Tibial artery (tissue), 4 donors: ENCODE data around the gene ADAT3.

ENCODE experiments used
- DNase-seq, 2 donors: peaks; one replicate each; pipeline ENCODE4 v3.0.0-alpha.2; 2019
- H3K27ac ChIP-seq, 2 donors: fragments of 200-600 bp; sonication (generic) in 1 of 2; 1 replicate in 1 of 2; 2 replicates in 1 of 2; pipeline ENCODE4 v1.5.1; 2018 to 2019; ENCODE audit warnings: mild to moderate bottlenecking in 1 of 2
- H3K27me3 ChIP-seq, 2 donors: fragments of 200-600 bp; sonication (generic) in 1 of 2; one replicate each; pipeline versions ENCODE4 v1.5.1 to v1.6.0; 2016 to 2019
- H3K36me3 ChIP-seq, 3 donors: fragments of 200-600 bp; sonication (generic) in 2 of 3; one replicate each; pipeline ENCODE4 v1.5.1; 2016 to 2019; ENCODE audit warnings: mild to moderate bottlenecking in 2 of 3
- H3K4me1 ChIP-seq, 4 donors: fragments of 200-600 bp; sonication (generic) in 2 of 4; 1 replicate in 3 of 4; 2 replicates in 1 of 4; pipeline ENCODE4 v1.5.1; 2016 to 2019
- H3K4me3 ChIP-seq, 2 donors: fragments of 200-600 bp; sonication (generic) in 1 of 2; 1 replicate in 1 of 2; 2 replicates in 1 of 2; pipeline ENCODE4 v1.5.1; 2018 to 2019; ENCODE audit warnings: mild to moderate bottlenecking in 2 of 2
- H3K9me3 ChIP-seq, 3 donors: fragments of 200-600 bp; sonication (generic) in 1 of 3; one replicate each; pipeline ENCODE4 v1.5.1; 2016 to 2019
- CTCF ChIP-seq, 2 experiments: fragments of 200-600 bp in 1 of 2; fragments of 450-650 bp in 1 of 2; IDR thresholded peaks; one replicate each; pipeline ENCODE4 v1.5.1; 2017 to 2019; ENCODE audit warnings: antibody characterized with exemption in 2 of 2, mild to moderate bottlenecking in 1 of 2, moderate library complexity in 1 of 2
- intact Hi-C: fragments of 100-400 bp; cut with DNase I; formaldehyde crosslinking; loops from one replicate; pipeline ENCODE4 v1.15.0; 2023; ENCODE audit warnings: low total_unique reads

ADAT3 gene

GRCh38 chr19:1947651-1948209 is 42.5 kb downstream of the ADAT3 start:
- peaks cover 2 to 28% (median 15%) of the 10 kb centered on the region in 4 donors for H3K4me1 ChIP-seq
- no peak overlapping the region for H3K4me3 ChIP-seq
- intact Hi-C loops = loop anchor here (1.0 kb wide), 1 partner anchor 64 kb away; no protein-coding TSS in a partner anchor
- no peaks in the 10 kb centered on the region for H3K9me3 ChIP-seq
- H3K27me3 ChIP-seq = no peaks in the 10 kb centered on the region
- no peak overlapping the region for H3K27ac ChIP-seq
- no peak for DNase-seq
- no peak for TF ChIP-seq CTCF (IDR thresholded peaks at IDR 0.05)
- peaks cover 0 to 29% (median 0%) of the 10 kb centered on the region in 3 donors for H3K36me3 ChIP-seq

GRCh38 chr19:1949304-1950101 is 44.3 kb downstream of the ADAT3 start:
- Histone ChIP-seq H3K9me3 (no peaks in the 10 kb centered on the region), H3K4me1 (peaks cover 0 to 11% (median 4%) of the 10 kb centered on the region in 4 donors), H3K36me3 (peaks cover 0 to 45% (median 0%) of the 10 kb centered on the region in 3 donors), H3K4me3 (no peak overlapping the region), H3K27ac (no peak overlapping the region), H3K27me3 (no peaks in the 10 kb centered on the region)
- no peak for DNase-seq
- intact Hi-C loops = no loop called here
- TF ChIP-seq CTCF (IDR thresholded peaks at IDR 0.05) = no peak

- Histone ChIP-seq H3K27me3 (no peaks in the 10 kb centered on the region), H3K36me3 (peaks cover 0 to 45% (median 0%) of the 10 kb centered on the region in 3 donors), H3K4me3 (no peak overlapping the region), H3K4me1 (peaks cover 0 to 3% (median 0%) of the 10 kb centered on the region in 4 donors), H3K27ac (no peak overlapping the region), H3K9me3 (no peaks in the 10 kb centered on the region)
- DNase-seq = no peak
- intact Hi-C loops = no loop called here
- no peak for TF ChIP-seq CTCF (IDR thresholded peaks at IDR 0.05)
Measured at GRCh38 chr19:1950640-1951039, 45.4 kb downstream of the ADAT3 start.

GRCh38 chr19:1952635-1953034 is 47.4 kb downstream of the ADAT3 start:
- Histone ChIP-seq H3K4me1 (peaks cover 0 to 14% (median 0%) of the 10 kb centered on the region in 4 donors), H3K9me3 (no peaks in the 10 kb centered on the region), H3K27ac (no peak overlapping the region), H3K4me3 (no peak overlapping the region), H3K36me3 (peaks cover 0 to 45% (median 0%) of the 10 kb centered on the region in 3 donors), H3K27me3 (no peaks in the 10 kb centered on the region)
- no peak for DNase-seq
- TF ChIP-seq CTCF (IDR thresholded peaks at IDR 0.05) = no peak
- intact Hi-C loops = no loop called here

GRCh38 chr19:1953037-1953436 is 47.8 kb downstream of the ADAT3 start:
- intact Hi-C loops = no loop called here
- TF ChIP-seq CTCF (IDR thresholded peaks at IDR 0.05) = no peak
- no peak for DNase-seq
- Histone ChIP-seq H3K4me1 (peaks cover 0 to 14% (median 0%) of the 10 kb centered on the region in 4 donors), H3K27ac (no peak overlapping the region), H3K4me3 (no peak overlapping the region), H3K27me3 (no peaks in the 10 kb centered on the region), H3K9me3 (no peaks in the 10 kb centered on the region), H3K36me3 (peaks cover 0 to 45% (median 0%) of the 10 kb centered on the region in 3 donors)
